HG02798 (cell line): ENCODE data around the gene CRABP1.

ENCODE experiments used
- ATAC-seq: cut with Tn5 transposase; IDR thresholded peaks from one replicate; pipeline ENCODE4 v1.9.1; 2021; ENCODE audit warnings: mild to moderate bottlenecking; ENCODE audit not compliant: unreplicated experiment, poor library complexity

CRABP1 gene

GRCh38 chr15:78343276-78344060, 3.3 kb downstream of the CRABP1 start:
- no peak for ATAC-seq

GRCh38 chr15:78345396-78346125, 5.4 kb downstream of the CRABP1 start:
- no peak for ATAC-seq

GRCh38 chr15:78347586-78348543, 7.7 kb downstream of the CRABP1 start:
- ATAC-seq, result no peak

GRCh38 chr15:78350058-78350457, 9.9 kb downstream of the CRABP1 start:
- ATAC-seq, result no peak

- no peak for ATAC-seq
Observed at GRCh38 chr15:78351539-78351938, 11.4 kb downstream of the CRABP1 start.

GRCh38 chr15:78353093-78353492, 12.9 kb downstream of the CRABP1 start:
- no peak for ATAC-seq

- no peak for ATAC-seq
Observed at GRCh38 chr15:78355177-78355576, 15.0 kb downstream of the CRABP1 start.

GRCh38 chr15:78358102-78358870, 18.1 kb downstream of the CRABP1 start:
- ATAC-seq, result no peak

GRCh38 chr15:78359041-78359808, 19.1 kb downstream of the CRABP1 start:
- no peak for ATAC-seq

GRCh38 chr15:78360367-78360801, 20.2 kb downstream of the CRABP1 start:
- no peak for ATAC-seq

GRCh38 chr15:78360958-78361718, 21.0 kb downstream of the CRABP1 start:
- ATAC-seq, result no peak

GRCh38 chr15:78361771-78362506, 21.8 kb downstream of the CRABP1 start:
- no peak for ATAC-seq

- ATAC-seq, result no peak
Observed at GRCh38 chr15:78362716-78363380, 22.7 kb downstream of the CRABP1 start.

- no peak for ATAC-seq
Observed at GRCh38 chr15:78363381-78363734, 23.2 kb downstream of the CRABP1 start.

- no peak for ATAC-seq
Observed at GRCh38 chr15:78364233-78364632, 24.1 kb downstream of the CRABP1 start.

GRCh38 chr15:78365917-78366316, 25.8 kb downstream of the CRABP1 start:
- ATAC-seq, result no peak

GRCh38 chr15:78366342-78366741, 26.2 kb downstream of the CRABP1 start:
- no peak for ATAC-seq
